SU-DHL-6 (cell line): ENCODE measurements around the gene RNF144A.

Experiments used
- CTCF ChIP-seq: fragments of 200-600 bp; sonication (generic); IDR thresholded peaks from one replicate; pipeline ENCODE4 v1.5.1; 2017; ENCODE audit warnings: antibody characterized with exemption, mild to moderate bottlenecking, low read length, moderate library complexity; ENCODE audit not compliant: insufficient read depth, poor library complexity, severe bottlenecking
- EZH2phosphoT487 ChIP-seq: fragments of 200-600 bp; sonication (generic), shearing (Covaris generic); conservative IDR thresholded peaks from 2 replicates; pipeline ENCODE4 v1.6.1; 2018; ENCODE audit warnings: mild to moderate bottlenecking, antibody characterized with exemption, low read length, moderate library complexity, mixed read lengths

GRCh38 chr2:6914828-6915227, 2.4 kb upstream of the RNF144A start:
- no peak for TF ChIP-seq CTCF
- TF ChIP-seq EZH2phosphoT487, result no peak
